GM19239 (cell line): ENCODE results near the gene KIFBP.
"Not testable (repeated sequence)": the region's sequence is repeated elsewhere in the genome, so short reads cannot be mapped to it uniquely, and the experiment has no call there.

Experiments used
- DNase-seq: peaks from one replicate; pipeline ENCODE4 v3.0.0; 2011; ENCODE audit warnings: low spot score; ENCODE audit not compliant: insufficient read length
- FAIRE-seq: peaks from 2 replicates; lab custom pipeline; 2011; peaks lifted over from hg19 to GRCh38; lab: Jason Lieb, UNC

Gene KIFBP, protein sequence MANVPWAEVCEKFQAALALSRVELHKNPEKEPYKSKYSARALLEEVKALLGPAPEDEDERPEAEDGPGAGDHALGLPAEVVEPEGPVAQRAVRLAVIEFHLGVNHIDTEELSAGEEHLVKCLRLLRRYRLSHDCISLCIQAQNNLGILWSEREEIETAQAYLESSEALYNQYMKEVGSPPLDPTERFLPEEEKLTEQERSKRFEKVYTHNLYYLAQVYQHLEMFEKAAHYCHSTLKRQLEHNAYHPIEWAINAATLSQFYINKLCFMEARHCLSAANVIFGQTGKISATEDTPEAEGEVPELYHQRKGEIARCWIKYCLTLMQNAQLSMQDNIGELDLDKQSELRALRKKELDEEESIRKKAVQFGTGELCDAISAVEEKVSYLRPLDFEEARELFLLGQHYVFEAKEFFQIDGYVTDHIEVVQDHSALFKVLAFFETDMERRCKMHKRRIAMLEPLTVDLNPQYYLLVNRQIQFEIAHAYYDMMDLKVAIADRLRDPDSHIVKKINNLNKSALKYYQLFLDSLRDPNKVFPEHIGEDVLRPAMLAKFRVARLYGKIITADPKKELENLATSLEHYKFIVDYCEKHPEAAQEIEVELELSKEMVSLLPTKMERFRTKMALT

DNA sequence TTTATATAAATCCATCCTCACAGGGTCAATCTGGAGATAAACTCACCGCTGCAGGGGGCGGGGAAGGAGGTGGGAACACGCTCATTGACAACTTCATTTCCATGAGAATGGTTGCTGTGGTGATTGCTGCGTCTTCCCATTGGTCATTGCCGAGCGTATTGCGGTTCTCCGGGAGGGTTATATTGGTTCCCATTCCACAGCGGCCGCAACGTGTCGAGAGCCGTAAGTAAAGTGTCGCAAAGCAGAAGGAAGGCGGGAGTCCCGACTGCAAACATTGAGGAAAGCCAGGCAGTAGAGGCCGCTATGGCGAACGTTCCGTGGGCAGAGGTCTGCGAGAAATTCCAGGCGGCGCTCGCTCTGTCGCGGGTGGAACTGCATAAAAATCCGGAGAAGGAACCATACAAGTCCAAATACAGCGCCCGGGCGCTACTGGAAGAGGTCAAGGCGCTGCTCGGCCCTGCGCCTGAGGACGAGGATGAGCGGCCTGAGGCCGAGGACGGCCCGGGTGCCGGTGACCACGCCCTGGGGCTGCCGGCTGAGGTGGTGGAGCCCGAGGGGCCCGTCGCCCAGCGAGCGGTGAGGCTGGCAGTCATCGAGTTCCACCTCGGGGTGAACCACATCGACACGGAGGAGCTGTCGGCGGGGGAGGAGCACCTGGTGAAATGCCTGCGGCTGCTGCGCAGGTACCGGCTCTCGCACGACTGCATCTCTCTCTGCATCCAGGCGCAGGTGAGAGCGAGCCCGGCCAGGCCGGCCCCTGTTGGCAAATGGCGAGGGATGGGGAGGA, at the start of gene KIFBP:
Gene KIFBP (plus strand): TSS at position 274 of the 787 bp plus-strand sequence. CDS start 30 bp downstream, at position 304.
- FAIRE-seq, result peak; percentile 98
- DNase-seq, result peak; percentile 80

DNA sequence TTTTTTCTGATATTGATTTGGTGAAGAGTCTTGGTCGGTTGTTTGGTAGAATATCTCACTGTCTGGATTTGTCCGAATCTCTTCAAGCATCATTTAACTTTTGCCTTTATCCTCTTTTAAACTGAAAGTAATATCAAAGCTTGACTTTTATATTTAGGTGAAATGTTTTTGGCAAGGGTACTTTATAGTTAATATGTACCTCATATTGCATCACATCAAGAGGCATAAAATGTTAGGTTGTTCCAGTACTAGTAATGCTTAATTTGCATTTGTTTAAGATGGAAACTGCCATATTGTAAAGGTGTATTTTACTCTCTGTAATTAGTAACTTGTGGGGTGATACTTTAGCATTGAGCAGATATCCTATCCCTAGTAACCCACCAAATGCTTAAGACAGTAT, 49.7 kb upstream of the KIFBP start:
- FAIRE-seq (no peak), DNase-seq (no peak)

DNA sequence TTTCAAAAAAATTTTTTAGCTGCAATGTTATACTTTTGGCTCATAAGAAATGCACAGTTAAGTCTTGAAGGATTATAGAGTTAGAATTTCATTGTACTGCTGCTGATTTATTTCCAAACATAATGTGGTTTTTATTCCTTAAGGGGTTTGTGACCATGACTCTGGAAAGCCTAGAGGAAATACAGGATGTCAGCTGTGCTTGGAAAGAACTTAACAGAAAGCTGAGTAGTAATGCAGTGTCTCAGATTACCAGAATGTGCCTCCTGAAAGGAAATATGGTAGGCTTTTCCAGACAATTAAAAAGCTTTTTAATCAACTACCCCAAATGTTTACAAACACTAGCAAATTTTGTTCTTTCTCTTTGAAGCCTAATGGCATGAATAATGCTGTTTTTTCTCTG, 47.7 kb upstream of the KIFBP start:
- not testable (repeated sequence) for DNase-seq, FAIRE-seq

DNA sequence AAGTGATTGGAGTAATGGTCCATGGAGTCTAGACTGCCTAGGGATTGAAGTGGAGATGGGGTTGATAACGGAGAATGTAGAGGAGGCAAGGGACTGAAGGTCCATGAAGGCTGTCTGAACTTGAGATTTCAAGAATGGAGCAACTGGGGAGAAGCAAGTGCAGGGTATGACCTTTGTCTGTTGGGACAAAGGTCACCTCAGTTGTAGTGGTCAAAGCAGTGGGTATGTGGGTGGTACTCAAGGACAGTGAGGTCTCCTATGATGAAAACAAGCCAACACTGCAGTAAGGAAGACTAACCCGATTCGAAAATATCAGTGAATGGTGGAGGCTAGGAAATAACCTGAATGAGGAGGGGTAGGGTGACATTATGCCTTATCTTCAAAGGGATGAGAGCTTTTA, 38.0 kb upstream of the KIFBP start:
- DNase-seq, result no peak
- no peak for FAIRE-seq

DNA sequence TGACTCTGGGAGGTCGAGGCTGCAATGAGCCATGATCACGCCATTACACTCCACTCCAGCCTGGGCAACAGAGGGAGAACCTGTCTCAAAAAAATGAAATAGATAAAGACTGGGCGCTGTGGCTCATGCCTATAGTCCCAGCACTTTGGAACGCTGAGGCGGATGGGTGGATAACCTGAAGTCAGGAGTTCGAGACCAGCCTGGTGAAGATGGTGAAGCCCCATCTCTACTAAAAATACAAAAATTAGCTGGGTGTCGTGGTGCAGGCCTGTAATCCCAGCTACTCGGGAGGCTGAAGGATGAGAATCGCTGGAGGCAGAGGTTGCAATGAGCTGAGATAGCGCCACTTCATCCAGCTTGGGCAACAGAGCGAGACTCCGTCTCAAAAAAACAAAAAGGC, 33.7 kb upstream of the KIFBP start:
- FAIRE-seq, result no peak

DNA sequence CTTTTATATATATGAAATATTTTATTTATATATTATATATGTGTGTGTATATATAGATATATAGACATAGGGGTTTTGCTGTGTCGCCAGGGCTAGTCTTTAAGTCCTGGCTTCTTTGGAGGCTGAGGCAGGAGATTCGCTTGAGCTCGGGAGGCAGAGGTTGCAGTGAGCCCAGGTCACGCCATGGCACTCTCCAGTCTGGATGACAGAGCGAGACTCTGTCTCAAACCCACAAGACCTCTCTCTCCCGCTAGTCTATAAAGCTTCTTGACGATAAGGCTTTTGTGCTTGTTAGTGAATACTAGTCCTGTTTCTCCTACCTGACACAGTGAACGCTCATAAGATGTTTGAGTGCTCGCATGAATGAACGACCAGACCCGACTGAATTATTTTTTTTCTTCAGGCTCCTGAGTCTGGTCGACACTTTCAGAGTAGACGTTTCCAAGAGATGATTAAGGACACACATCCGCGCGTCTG, 33.2 kb upstream of the KIFBP start:
- FAIRE-seq (no peak), DNase-seq (peak; percentile 28)

More for the DNA sequence above, 33.7 kb upstream of the KIFBP start:
- no peak for DNase-seq

DNA sequence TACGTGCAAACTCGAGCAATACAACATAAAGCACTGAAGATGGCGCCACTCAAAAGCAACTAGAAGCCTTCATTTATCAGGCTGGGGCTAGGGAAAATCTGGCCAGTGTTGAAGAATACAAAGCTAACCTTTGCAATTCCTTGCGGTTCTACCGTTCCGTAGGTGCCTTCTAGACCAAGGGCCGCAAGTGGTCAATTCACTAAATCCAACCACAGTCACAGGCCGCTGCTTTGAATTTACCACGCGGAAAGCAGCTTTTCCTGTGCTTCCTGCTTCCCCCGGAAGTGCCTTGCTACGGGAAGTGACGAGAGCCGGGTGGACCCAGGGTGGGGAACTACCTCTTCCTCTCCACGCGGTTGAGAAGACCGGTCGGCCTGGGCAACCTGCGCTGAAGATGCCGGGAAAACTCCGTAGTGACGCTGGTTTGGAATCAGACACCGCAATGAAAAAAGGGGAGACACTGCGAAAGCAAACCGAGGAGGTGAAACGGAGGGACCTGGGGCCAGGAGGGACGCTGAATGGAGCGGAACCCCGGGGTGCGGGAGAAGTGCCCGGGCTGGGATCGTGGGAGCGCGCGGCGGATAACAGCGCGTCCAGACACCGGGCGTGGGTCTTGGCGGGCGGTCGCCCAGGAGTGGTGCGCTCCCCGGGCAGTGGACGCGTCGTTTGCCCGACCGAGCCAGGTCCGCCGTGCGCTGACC, 32.6 kb upstream of the KIFBP start, which contains the start of gene DDX21:
Gene DDX21 (plus strand): TSS at position 339 of the 701 bp plus-strand sequence. CDS start 56 bp downstream, at position 395.
- DNase-seq, result peak; percentile 85
- FAIRE-seq, result peak; percentile 91

DNA sequence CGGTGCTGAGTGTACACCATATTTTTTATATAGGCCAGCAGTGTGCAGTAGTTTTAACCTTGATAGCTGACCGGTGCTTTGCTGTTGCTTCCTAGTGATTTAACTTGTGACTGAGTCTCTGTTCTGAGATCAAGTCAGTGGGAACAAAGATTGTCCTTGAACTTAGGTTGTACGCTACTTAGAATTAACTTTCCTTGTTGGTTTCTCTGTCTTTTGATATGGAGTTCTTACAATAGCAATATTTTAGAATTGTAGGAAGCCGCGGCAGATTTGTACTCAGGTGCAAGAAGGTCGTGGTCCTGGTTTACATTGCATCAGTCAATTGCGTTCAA, 31.4 kb upstream of the KIFBP start:
- FAIRE-seq (peak; percentile 57), DNase-seq (no peak)

DNA sequence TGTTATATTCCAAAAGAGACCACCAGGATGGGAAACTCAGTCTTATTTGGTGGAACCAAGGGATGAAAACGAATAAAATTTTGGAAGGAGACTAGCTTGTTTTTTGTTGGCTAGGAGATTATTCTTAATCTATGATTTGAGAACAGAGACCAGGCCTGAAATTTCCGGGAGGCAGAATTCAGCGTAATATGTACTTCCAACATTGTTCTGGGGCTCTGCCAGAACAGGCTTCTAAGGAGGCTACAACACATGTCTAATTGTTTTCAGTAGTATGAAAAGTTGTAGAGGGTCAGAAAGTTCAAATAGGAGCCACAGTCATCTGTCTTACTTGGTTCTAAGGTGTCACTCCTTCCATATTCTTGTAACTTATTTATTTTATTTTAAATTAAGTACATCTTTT, 30.9 kb upstream of the KIFBP start:
- no peak for DNase-seq
- no peak for FAIRE-seq

DNA sequence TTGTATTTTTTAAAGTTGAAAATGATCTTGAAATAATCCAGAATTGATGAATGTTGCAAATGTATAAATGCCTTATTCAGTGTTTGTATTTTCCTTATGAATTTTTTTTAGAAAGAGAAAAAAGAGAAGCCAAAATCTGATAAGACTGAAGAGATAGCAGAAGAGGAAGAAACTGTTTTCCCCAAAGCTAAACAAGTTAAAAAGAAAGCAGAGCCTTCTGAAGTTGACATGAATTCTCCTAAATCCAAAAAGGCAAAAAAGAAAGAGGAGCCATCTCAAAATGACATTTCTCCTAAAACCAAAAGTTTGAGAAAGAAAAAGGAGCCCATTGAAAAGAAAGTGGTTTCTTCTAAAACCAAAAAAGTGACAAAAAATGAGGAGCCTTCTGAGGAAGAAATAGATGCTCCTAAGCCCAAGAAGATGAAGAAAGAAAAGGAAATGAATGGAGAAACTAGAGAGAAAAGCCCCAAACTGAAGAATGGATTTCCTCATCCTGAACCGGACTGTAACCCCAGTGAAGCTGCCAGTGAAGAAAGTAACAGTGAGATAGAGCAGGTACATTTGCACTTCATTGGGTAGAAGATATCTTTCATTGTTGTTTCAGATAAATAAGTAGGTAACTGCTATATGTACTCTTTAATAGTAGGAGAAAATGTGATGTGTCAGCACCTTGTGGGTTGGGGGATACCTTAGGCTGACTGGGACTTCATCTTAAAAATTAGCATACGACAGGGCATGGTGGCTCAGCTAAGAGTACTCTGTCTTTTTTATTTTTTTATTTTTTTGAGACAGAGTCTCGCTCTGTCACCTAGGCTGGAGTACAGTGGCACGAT, 28.7 kb upstream of the KIFBP start:
- FAIRE-seq (no peak), DNase-seq (no peak)

DNA sequence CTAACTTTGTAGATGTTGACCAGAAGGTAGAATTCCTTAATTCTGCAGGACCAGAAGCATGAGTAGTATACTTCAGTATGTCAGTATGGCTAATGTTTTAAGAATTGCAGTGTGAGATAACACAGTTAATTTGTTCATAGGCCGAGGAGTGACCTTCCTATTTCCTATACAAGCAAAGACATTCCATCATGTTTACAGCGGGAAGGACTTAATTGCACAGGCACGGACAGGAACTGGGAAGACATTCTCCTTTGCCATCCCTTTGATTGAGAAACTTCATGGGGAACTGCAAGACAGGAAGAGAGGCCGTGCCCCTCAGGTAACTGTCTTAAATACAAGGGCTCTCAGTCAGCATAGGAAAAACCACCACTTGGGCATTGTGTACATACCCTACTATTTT, 25.5 kb upstream of the KIFBP start:
- FAIRE-seq (no peak), DNase-seq (no peak)

DNA sequence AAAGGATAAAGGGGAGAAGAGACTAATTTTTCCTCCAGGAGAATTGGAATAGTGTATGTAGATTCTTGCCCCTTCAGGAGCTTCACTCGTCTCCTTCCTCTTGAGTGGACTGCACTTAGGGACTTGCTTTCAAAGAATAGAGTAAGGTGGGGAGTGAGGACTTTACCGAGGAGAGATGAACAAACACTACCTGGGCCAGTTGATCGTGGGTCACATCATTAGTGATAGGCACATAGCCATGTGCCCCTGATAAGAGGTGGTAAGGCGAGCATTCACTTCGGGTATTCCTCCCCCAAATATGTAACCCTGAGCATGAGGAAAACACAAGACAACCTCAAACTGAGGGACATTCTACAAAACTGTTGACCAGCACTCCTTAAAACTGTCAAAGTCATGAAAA, 14.6 kb upstream of the KIFBP start:
- no peak for DNase-seq
- FAIRE-seq, result no peak

DNA sequence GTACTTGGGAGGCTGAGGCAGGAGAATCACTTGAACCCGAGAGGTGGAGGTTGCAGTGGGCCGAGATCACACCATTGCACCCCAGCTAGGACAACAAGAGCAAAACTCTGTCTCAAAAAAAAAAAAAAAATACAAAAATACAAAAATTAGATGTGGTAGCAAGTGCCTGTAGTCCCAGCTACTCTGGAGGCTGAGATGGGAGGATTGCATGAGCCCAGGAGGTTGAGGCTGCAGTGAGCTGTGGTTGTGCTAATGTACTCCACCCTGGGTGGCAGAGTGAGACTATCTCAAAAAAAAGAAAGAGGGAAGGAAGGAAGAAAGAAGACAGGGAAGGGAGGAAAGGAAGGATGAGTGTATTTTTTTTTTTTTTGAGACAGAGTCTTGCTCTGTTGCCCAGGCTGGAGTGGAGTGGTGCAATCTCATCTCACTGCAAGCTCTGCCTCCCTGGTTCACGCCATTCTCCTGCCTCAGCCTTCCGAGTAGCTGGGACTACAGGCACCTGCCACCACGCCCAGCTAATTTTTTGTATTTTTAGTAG, 12.6 kb upstream of the KIFBP start:
- not testable (repeated sequence) for DNase-seq, FAIRE-seq

DNA sequence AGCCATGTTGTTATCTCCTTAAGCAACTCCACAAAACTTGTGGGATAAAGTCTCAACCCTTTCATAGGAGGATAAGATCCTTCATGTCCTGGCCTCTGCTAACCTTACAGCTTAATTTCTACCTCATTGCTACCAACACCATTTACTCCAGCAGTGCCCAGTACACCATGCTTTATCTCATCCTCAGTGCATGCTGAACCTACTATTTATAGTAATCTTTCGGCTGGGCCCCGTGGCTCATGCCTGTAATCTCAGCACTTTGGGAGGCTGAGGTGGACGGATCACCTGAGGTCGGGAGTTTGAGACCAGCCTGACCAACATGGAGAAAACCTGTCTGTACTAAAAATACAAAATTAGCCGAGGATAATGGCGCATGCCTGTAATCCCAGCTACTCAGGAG, 8.9 kb upstream of the KIFBP start:
- not testable (repeated sequence) for DNase-seq, FAIRE-seq

DNA sequence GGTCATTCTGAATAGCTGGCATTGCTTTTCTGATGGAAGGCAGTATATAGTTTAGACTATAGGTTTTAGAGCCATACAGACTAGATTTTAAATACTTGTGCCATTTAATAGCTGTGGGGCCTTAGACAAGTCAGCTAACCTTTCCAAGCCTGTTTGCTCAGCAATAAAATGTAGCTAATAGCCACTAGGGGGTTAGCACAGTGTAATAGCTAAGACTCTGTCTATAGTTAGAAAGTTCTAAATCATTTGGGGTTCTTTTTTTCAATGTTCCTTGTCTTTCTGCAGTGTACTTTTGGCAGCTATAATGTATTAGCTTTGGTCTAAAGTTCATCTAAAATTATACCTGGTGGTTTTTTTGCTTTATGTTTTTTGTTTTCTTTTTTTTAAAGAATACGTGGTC, 7.5 kb upstream of the KIFBP start:
- no peak for FAIRE-seq
- DNase-seq, result no peak

DNA sequence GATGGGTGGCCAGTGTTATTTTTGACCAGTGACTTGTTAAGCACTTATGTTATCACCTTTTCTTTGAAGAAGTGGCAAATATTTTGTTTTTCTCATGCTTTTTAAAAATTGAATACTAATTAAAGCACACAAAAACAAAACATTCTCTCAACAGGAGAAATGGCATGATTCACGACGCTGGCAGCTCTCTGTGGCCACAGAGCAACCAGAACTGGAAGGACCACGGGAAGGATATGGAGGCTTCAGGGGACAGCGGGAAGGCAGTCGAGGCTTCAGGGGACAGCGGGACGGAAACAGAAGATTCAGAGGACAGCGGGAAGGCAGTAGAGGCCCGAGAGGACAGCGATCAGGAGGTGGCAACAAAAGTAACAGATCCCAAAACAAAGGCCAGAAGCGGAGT, 6.2 kb upstream of the KIFBP start:
- FAIRE-seq, result no peak
- no peak for DNase-seq

DNA sequence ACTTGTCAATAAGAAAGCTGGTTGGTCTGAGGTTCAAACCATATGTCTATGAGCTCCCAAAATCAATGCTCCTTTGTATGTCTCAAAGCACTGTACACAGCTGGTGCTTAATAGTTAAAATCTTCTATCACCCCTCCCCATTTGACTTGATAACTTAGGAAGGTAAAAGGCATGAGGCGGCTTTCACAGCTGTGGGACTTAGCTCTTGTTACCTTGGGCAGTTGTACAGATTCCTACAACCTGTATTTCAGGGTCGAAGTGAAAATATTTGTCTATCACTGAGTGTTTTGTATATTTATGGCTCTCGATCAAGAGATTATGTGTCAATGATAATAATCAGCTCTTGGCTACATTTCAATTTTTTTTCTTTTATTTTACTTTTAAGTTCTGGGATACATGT, 992 bp upstream of the KIFBP start:
- FAIRE-seq (no peak), DNase-seq (no peak)

DNA sequence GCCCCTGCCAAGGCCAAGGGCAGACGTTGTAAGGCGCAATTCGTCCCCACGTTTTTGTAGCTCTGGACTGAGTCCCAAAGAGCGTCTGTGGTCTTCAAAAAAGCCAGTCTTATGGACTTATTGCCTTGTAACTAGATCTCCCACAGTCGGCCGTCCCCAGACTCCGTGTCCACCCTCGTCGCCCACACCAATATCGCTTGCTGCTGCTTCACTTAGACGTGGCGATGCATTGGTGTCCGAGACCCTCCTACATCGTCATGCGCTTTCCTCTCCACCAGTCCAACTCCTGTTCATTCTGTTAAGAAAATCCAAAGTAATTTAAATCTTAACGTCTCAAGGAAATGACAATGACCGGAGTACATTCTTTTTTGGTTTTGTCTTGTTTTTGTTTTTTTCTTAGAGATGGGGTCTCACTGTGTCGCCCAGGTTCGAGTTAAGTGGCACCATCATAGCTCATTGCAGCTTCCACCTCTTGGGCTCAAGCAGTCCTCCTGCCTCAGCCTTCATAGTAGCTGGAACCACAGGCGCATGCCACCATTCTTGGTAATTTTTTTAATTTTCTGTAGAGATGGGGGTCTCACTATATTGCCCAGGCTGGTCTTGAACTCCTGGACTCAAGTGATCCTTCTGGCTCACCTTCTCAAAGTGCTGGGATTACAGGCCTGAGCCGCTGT, 851 bp downstream of the KIFBP start:
- FAIRE-seq, result peak; percentile 23
- DNase-seq, result no peak
